ENCODE data around the gene COPB1.

COPB1 gene

DNA sequence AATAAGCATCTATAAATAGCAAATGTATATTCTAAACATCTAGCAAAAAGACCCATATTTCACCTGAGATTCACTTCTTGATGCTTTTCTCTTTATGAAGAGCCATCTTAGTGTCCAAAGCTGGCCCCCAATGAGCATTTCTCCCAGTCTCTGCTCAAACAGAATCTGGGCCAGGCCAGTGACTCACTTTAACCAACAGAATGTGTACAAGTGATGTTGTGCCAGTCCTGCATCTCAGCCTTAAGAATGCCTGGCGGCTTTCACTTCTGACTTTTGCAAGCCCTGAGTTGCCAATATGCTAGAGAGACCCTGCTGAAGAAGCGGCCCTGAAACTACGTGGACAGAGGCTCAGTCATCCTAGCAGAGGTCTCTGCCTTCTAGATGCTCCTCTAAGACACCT, 6.9 kb upstream of the COPB1 start:
- no peak for DNase-seq

DNA sequence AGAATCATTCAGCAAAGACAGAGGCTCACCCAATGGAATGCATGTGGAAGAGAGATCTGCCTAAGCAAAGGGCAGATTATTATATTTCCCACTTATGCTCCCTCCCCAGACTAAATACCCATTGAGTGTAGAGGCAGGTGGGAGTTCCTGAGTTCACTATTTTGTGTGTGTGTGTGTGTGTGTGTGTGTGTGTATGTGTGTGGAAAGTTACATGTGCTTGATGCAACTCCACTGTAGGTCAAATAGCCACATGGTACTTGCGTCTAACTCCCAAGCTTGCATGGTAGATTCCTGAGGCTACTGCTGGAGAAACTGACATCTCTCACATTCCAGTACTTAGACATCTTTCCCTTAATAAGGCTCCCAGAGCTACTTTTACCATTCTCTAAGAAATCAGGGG, 3.4 kb upstream of the COPB1 start:
- no peak for DNase-seq

DNA sequence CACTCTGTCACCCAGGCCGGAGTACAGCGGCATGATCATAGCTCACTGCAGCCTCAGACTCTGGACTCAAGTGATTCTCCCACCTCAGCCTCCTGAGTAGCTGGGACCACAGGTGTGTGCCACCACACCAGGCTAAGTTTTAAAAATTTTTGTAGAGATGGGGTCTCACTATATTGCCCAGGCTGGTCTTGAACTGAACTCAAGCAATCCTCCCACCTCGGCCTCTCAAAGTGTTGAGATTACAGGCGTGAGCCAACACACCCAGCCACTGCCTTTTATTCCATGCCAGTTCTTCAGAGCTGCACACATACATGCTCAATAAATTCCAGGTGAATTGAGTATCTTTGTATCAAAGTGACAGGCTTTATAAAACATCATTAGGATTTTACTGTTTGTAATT, 2.4 kb upstream of the COPB1 start:
- no peak for DNase-seq

DNA sequence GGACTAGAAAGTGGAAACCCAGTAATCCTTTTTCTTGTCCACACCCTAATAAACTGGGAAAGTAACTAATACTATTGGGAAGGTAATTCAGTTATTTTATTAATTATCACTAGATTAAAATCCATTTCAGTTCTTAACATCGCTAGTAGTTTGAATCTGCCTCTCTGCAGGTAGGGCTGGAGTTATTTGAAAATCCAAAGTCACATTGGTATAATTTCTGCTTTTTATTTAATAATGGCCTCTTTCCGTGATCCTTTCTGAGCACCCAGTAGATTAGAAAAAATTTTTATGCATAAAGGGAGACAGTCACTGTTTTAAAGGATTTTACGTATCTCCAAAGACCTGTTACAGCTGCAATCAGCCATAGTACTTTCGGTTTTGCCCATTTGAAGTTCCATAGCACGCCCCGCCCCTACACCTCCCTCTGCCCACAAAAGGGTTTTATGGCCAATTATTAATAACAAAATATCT, 605 bp upstream of the COPB1 start:
- no peak for DNase-seq

DNA sequence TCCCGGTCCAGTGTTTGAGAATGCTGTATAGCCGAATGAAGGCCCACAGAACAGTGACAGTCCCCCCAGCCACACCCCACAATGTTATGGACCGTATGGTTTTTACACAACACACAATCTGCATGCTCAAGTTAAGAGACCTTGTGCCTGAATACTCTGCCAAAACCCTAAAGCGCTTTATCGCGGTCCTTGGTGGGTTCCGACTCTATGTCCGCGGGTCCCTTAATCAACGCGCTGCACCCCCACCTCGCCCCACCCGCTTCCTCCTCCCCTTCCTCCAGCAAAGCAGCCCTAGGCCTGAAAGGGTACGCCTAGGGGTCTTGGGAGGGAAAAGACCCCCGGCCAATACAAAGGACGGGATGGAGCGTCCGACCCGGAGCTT, 442 bp downstream of the COPB1 start:
- no peak for DNase-seq

DNA sequence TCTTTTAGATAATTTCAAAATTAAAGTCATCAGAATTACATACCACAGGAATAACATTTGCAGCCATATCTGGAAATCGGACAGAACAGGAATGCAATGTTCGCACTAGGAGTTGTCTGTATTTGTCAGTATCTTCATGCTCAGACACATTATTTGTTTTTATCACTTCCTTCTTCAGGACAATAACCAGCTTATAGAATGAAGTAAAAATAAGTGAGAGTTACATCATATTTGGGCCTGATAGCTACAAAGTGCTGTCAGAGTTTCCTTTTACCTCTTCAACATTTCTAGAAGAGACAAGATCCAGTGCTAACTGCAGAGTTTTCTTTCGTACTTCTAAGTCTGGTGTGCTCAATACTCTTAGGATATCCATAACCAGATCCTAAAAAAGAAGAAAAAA, 18.9 kb downstream of the COPB1 start:
- no peak for DNase-seq

DNA sequence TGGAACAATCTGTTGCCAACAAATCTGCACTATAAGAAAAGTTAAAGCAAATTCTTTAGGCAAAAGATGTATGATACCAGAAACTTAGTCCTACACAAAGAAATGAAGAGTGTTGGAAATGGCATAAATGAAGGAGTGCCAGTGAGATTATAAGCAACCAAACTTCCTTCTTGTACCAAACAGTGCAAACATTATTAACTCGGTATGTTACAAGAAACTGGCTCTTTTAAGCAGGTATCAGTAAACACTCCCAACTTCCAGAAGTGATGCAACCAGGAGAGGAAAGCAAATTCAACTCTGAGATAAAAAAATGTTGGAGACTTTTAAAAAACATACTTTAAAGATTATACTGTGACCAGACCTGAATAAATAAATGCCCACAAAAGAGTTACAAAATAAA, 28.5 kb downstream of the COPB1 start:
- no peak for DNase-seq

DNA sequence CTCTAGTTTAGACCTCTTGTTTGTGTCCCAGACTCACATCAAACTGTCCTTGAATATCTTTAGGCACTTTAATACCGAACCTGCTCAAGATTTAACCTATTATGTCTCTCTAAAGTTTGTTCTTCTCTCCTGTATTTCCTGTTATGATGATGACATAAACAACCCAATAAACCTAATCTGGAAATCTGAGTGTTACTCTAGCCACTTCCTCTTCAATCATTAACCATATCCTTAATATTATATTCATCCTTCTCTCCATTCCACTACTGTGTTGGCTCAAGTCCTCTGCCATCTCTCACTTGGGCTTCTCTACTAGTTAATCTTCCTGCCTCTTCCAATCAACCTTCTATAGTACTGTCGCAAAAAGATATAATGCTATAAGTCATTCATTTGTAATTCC, 36.0 kb downstream of the COPB1 start:
- no peak for DNase-seq

DNA sequence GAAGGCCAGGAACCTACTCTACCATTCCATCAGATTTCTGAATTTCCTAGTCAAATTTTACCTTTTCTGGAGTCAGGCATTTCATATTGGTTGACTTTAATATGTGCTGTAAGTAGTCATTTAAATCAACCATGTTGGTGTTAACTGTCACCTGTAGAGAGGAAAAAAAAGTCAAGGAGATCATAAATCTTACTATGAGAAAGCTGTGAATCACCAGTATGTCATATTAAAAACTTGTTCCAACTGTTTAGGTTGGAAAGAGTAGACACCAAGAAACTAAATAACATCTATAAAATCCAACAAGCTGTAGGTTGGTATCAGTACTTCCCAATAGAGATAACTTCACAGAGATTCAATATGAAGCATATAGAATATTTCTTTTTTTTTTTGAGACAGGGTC, 39.5 kb downstream of the COPB1 start:
- DNase-seq, result no peak

DNA sequence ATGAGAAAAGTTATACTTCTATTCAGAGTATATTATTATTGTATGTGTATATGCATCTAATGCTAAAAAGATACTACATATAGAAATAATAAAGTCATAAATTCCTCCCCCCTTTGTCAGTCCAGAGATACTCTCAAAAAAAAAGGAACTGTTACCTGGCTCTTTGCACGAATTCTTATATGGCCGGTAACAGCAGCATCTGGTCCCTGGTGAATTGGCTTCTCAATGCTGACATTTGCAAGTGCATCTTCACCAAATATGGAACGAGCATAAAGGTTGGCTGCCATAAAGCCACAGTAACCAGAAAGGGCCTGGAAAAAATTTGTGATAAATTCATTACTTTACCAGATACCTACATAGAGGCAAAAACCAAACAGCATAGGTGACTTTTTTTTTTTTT, 41.2 kb downstream of the COPB1 start:
- no peak for DNase-seq

DNA sequence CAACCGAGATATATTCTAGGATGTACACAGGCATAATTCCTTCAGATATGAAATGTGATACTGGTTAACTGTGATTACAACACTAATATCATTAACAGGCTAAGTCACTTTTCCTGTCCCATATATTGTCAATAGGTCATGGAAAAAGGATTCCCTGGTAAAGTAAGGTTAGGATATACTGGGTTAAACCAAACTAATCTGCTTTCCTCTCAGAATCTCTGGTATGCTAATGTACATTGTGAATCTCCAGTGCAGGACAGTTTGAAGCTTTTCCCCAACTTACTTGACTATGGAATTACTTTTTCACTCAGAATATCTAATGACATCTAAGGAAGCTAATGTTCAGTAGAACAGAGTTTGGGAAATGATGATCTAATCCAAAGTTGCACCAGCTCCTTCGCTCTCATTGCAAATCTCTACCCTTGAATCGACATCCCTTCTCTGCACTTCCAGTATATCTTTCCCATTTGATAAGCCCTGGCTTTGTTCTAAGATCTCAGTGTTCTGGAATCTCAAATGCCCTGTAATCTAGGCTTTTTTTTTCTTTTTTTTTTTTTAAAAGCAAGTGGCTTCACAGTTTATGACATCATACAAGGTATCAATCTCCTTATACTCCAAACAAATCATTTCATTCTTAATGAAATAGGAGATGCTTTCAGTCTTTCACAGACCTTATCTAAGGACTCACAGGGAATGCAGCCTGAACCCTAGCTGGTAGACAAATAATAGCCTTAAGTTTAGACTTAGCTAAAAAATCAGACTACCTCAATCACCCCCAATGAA, 43.8 kb downstream of the COPB1 start:
- no peak for DNase-seq

DNA sequence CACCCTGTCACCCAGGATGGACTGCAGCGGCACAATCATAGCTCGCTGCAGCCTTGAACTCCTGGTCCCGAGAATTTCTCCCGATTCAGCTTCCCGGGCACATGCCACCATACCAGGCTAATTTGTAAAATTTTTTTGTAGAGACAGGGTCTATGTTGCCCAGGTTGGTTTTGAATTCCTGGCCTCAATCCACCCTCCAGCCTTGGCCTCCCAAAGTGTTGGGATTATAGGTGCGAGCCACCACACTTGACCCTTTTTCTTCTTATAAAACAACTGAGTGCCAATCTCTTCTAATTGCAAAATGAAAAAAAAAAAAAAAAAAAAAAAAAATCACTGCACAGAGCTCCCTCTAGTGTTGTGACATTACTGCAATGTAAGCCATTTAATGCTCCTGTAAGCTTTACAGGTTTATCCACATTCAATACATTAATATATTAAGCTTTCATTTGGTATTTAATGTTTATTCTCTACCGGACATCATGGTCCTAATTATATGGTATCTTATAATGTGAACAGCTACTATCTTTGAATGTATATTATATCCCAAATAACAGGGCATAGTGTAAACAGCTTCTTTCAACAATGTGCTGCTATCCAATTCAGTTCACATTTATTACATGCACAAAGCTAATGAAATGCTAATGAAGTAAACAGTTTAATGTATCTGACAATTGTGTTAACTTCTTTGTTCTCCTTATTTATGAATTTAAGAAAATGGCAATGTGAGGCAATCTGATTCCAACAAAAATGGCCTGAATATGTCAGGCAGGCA, 44.6 kb downstream of the COPB1 start:
- no peak for DNase-seq

DNA sequence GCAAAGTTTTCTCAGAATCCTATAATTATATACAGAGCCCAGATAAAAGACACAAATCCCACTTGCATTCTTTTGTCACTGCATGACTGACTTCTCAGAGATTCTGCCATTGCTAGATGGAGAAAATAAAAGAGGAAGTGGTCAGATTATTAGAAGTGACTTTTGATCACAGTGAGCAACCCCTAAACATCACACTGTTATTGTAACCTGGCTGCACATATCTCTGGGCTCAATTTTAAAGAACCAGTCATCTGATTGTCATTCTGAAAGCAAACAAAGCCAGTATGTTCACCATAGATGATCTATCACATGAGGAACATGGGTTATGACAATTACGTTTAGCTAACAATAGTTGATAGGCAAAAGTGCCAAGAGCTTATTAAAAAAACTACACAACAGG, 47.8 kb downstream of the COPB1 start:
- DNase-seq, result no peak

DNA sequence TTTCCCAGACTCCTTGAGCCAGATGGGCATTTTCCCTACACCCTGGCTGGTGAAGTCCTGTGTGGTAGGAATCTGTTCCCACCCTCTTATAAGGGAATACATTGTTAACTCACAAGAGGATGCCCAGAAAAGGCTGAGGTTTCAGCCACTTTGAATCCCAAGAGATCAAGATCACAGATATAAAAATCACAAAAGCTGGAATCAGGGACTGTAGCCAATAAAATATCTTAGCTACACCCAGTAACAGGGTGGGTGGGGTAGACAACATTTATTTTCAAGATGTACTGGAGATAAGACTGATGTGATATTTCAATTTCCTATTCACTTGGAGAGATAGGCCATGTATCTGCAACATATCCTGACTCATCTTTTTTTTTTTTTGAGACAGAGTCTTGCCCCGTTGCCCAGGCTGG, 50.3 kb downstream of the COPB1 start:
- no peak for DNase-seq

DNA sequence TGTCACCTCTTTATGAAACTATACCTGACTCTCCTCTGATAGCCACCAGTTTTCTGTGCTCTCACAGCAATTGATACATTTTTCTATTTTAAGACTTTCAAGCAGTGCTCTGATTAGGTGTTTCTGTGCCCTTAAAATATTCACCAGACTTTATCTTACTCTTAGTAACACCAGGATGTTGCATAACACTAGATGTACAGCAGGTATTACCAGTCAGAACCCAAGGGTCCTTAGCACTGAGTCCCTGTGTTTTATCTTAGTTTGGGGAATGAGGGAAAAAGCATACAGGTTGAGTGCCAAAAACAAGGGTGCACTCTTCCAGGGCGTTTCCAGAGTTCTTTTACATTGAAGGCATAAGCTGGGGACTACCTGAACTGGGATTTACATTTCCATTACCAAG, 51.4 kb downstream of the COPB1 start:
- DNase-seq, result no peak

DNA sequence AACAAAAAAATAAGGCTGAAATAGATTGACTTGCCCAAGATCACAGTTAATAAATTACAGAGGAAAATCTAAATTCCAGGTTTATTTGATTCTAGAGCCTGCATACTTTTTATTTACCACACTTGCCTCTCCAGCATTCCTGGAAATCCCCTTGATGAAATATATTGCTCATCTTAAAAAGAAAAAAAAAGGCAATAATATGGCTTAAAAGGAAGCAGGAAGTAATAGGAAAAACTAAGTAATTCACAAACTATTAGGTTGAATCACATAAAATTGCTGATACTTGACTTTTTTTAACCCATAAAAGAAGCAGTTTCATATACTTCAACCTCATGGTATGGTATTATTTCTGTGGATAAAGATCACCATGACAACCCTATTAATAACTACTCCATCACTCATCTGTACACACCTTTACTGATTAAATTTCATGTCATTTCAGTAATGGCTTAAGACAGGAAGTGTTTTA, 52.9 kb downstream of the COPB1 start:
- DNase-seq, result no peak

DNA sequence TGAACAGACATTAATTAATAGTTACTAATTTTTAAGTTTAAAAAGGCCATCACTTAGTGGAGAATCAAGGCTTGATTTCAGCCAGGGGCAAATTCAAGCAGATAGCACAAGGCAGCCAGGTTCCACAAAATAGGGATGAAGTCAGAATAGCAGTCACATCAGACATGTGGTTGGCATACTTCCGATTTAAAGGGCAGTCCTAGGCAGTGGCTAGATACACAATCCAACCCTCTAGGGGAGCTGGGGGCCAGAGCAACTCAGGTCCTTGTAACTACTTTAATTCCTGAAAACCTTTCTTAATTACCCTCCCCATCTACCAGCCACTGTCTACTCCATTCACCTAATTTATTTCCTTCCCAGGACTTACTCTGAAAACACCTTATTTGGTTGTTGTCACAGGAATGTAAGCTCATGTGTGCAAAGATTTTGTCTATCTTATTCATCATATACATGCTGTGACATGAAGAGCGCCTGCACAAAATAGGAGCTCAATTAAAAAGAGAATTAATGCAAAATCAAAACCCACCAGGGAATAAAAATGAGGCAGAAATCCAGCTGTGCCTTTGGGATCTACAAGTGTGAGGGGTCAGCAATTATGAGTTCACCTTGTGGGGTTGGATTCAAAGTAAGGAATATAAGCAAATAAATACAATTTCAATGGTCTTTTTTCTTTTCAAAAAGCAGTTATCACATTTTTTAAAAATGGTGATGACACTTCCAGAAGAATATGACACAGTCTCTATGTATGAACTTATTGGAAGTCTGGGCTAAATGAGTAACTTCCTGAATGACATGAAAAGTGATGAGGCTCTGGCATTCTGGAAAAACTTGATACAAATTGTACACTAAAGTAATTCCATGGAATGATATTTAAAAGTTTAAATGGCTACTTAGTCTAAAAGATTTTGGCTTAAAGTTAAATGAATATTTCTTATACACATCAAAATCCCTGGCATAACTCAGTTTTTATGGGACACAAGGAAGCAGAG, 53.8 kb downstream of the COPB1 start:
- no peak for DNase-seq

DNA sequence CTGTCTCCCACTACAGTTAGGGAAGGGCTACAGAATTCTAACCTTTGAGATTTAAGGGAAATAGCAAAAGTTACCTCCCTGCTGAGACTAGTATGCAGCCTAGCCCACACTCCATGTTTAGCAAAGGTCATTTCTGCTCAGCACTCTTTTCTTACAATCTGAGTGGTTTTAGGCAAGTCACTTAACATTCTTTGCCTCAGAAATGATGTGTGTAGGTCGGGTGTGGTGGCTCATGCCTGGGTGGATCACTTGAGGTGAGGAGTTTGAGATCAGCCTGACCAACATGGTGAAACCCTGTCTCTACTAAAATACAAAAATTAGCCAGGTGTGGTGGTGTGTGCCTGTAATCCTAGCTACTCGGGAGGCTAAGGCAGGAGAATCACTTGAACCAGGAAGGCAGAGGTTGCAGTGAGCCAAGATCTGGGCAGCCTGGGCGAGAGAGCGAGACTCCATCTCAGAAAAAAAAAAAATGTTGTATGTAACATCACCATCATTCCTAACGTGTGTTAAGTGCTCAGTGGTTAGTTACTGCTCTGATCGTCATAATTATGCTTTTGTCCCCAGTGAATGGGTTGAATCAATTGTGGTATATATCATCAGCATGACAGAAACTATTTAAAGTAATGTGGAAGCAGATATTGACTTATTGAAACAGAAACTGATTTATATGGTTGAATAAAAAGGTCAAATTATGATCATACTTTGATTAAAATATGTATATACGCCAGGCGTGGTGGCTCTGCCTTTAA, 55.0 kb downstream of the COPB1 start:
- no peak for DNase-seq

DNA sequence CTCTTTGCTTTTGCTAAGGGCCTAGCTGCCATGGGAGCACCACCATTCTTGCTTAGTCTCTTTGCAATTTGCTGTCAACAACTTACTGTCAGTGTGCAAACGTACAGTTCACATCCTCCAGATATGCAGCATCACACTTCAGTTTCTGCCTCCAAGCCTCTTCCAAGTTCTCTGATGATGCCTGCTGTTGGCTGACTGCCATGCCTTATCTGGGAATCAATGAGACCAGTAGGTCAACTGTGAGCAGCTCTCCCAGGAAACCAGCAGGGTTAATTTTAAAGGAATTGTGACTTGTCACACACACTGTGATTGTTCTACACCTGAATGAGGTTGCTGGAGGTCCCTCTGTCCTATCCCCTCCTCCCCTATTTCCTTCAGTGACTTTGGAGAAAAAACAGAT, 56.0 kb downstream of the COPB1 start:
- no peak for DNase-seq

DNA sequence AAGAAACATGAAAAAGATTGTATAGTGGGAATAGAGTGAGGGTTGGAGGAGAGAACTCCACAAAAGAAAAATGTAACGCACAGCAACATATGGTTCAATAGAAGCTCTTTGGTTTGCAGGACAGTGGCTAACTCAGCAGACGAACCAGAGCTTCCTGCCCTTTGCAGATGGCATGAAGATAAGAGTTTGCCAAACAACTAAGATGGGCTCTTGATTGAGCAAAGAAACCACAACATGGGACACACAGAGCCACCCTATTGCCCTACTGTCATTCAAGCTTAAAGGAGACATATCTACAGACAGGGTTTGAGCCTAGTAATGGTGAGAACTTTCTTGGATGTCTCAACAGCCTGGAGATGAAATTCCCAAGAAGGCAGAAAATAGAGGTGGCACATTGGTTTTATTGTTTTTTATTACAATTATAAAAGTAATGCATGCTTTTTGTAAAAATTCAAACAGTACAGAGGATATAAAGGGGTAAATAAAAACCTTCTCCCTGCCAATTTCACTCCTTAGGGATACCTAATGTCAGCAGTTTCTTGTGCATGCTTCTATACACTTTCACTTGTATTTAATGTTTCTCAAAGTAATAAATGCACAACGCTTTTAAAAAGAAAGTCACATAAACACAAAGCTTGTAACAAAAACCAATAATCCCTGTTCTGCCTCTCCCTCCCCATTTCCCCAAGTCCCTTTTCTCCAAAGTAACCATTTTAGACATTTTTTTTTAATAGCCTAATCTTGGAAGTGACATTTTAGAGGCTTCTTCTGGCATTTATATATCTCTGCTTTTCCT, 63.7 kb downstream of the COPB1 start:
- no peak for DNase-seq

DNA sequence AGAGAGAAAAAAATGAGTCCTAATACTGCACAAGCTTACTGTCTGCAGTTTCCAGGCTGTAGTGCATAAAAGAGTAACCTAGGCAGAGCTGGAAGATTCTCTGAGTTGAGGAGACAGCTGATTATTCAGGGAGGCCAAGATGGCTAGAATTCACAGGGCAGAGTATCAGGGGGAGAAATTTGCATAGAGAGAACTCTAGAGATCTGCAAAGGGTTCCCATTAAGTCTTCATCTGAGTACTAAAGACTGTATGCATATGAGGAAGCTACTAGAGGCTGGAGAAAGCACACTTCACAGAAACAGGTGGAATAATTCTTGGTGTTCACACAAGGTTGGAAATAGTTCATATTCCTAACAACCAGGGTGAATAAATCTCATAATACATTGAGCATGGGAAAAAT, 74.0 kb downstream of the COPB1 start:
- DNase-seq, result no peak

DNA sequence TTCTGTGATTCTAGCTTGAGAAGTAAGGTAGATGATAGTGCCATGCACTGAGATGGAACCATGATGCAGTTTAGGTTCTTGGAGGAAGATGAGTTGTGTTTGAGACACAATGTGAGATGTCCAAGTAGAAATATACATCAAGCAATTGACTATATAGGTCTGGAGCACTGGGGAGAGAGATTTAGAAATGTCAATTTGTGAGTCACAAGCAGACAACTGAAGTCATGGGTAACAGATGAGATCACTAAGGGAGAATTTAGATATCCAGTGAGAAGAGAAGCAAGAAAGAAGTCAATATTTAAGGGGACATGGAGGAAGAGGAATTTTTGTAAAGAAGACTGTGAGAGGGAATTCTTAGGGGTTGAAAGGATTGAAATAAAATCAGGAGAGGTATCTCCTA, 75.5 kb downstream of the COPB1 start:
- no peak for DNase-seq
